NCI-H1694 (cell line): ENCODE data around the gene SLC38A9.

Experiments used
- DNase-seq: peaks from one replicate; lab custom pipeline; 2025; lab: John Stamatoyannopoulos, UW

Gene SLC38A9

GRCh38 chr5:55649963-55650362, 62.2 kb downstream of the SLC38A9 start:
- no peak for DNase-seq

GRCh38 chr5:55645304-55645703, 66.8 kb downstream of the SLC38A9 start:
- no peak for DNase-seq

- no peak for DNase-seq
Measured at GRCh38 chr5:55638455-55638854, 73.7 kb downstream of the SLC38A9 start.

- no peak for DNase-seq
Measured at GRCh38 chr5:55638051-55638450, 74.1 kb downstream of the SLC38A9 start.

GRCh38 chr5:55636683-55637082, 75.4 kb downstream of the SLC38A9 start:
- DNase-seq, result no peak

GRCh38 chr5:55636177-55636576, 75.9 kb downstream of the SLC38A9 start:
- peak; percentile 26 for DNase-seq

GRCh38 chr5:55634866-55635265, 77.3 kb downstream of the SLC38A9 start:
- DNase-seq, result no peak

- DNase-seq, result no peak
Measured at GRCh38 chr5:55634209-55634805, 77.8 kb downstream of the SLC38A9 start.

- DNase-seq, result no peak
Measured at GRCh38 chr5:55633574-55634208, 78.4 kb downstream of the SLC38A9 start.

- DNase-seq, result peak; percentile 14
Measured at GRCh38 chr5:55629815-55630214, 82.3 kb downstream of the SLC38A9 start.

GRCh38 chr5:55626790-55627189, 85.3 kb downstream of the SLC38A9 start:
- DNase-seq, result no peak

GRCh38 chr5:55625913-55626312, 86.2 kb downstream of the SLC38A9 start:
- no peak for DNase-seq

- DNase-seq, result no peak
Measured at GRCh38 chr5:55625589-55625909, 86.6 kb downstream of the SLC38A9 start.

- no peak for DNase-seq
Measured at GRCh38 chr5:55624841-55625588, 87.1 kb downstream of the SLC38A9 start.

GRCh38 chr5:55623789-55624188, 88.3 kb downstream of the SLC38A9 start:
- DNase-seq, result no peak

GRCh38 chr5:55622460-55622859, 89.7 kb downstream of the SLC38A9 start:
- no peak for DNase-seq

GRCh38 chr5:55621229-55621628, 90.9 kb downstream of the SLC38A9 start:
- no peak for DNase-seq

- DNase-seq, result no peak
Measured at GRCh38 chr5:55620766-55621160, 91.4 kb downstream of the SLC38A9 start.

GRCh38 chr5:55620009-55620765, 91.9 kb downstream of the SLC38A9 start:
- DNase-seq, result no peak

GRCh38 chr5:55618318-55618717, 93.8 kb downstream of the SLC38A9 start:
- DNase-seq, result no peak

GRCh38 chr5:55613112-55613868, 98.8 kb downstream of the SLC38A9 start:
- DNase-seq, result no peak

- DNase-seq, result no peak
Measured at GRCh38 chr5:55610542-55610941, 101.6 kb downstream of the SLC38A9 start.
